CD4-positive, alpha-beta T cell (primary cell): ENCODE measurements around the gene ELAVL1. TPM values are rescaled to one million over a fixed set of nuclear protein-coding genes. Genes with fewer than 3 reads are reported as not detected.

Experiments
- ATAC-seq: fragments of 200-7000 bp; cut with Tn5 transposase; one replicate; pipeline ENCODE4 v1.10.0; 2022; ENCODE audit warnings: mild to moderate bottlenecking; ENCODE audit not compliant: poor library complexity
- CTCF ChIA-PET: fragments of 350-600 bp; sonication (Branson Sonifier 250); formaldehyde crosslinking; loops from one replicate; lab custom pipeline; 2021; ENCODE audit warnings: antibody characterized with exemption, inconsistent platforms; lab: Charles Lee
- POLR2A ChIA-PET: fragments of 350-600 bp; sonication (Branson Sonifier 250); formaldehyde crosslinking; loops from one replicate; lab custom pipeline; 2021; ENCODE audit warnings: antibody characterized with exemption, inconsistent platforms; lab: Charles Lee
- DNase-seq, 14 experiments: peaks; one replicate each; pipeline ENCODE4 v3.0.0-alpha.2; 2013 to 2020; ENCODE audit warnings: mixed read lengths in 2 of 14
- H3K27ac ChIP-seq, 2 donors: one replicate each; pipeline versions ENCODE4 v1.5.1 to v1.7.0; 2013; ENCODE audit warnings: low read length in 2 of 2, low read depth in 1 of 2, mild to moderate bottlenecking in 1 of 2
- H3K27me3 ChIP-seq, 2 experiments: 1 replicate in 1 of 2; 2 replicates in 1 of 2; pipeline versions ENCODE4 v1.6.1 to v1.7.0; 2013; ENCODE audit warnings: low read length in 2 of 2, control low read depth in 1 of 2, mild to moderate bottlenecking in 1 of 2, moderate library complexity in 1 of 2; ENCODE audit not compliant: insufficient read depth in 2 of 2, control insufficient read depth in 1 of 2
- H3K36me3 ChIP-seq: one replicate; pipeline ENCODE4 v1.6.1; 2013; ENCODE audit warnings: low read length, control low read depth; ENCODE audit not compliant: insufficient read depth
- H3K4me1 ChIP-seq: one replicate; pipeline ENCODE4 v1.6.1; 2013; ENCODE audit warnings: low read length, control low read depth; ENCODE audit not compliant: insufficient read depth
- H3K4me3 ChIP-seq: one replicate; pipeline ENCODE4 v1.5.1; 2013; ENCODE audit warnings: mild to moderate bottlenecking, low read length, moderate library complexity
- H3K9me3 ChIP-seq, 2 experiments: 1 replicate in 1 of 2; 2 replicates in 1 of 2; pipeline versions ENCODE4 v1.6.1 to v1.7.0; 2013; ENCODE audit warnings: low read length in 2 of 2, mild to moderate bottlenecking in 2 of 2, control low read depth in 1 of 2, moderate library complexity in 1 of 2; ENCODE audit not compliant: control insufficient read depth in 1 of 2, insufficient read depth in 1 of 2
- H3K27ac Mint-ChIP-seq: one replicate; pipeline ENCODE4 v1.8.0; 2020; ENCODE audit warnings: mixed read lengths
- H3K27me3 Mint-ChIP-seq: one replicate; pipeline ENCODE4 v1.8.0; 2021; ENCODE audit warnings: mixed read lengths
- H3K36me3 Mint-ChIP-seq: one replicate; pipeline ENCODE4 v1.8.0; 2021; ENCODE audit warnings: low read depth, mixed read lengths
- H3K4me1 Mint-ChIP-seq: one replicate; pipeline ENCODE4 v1.8.0; 2021; ENCODE audit warnings: low read depth, mixed read lengths
- H3K4me3 Mint-ChIP-seq: one replicate; pipeline ENCODE4 v1.8.0; 2020; ENCODE audit warnings: mild to moderate bottlenecking, mixed read lengths
- H3K9me3 Mint-ChIP-seq: one replicate; pipeline ENCODE4 v1.8.0; 2020; ENCODE audit warnings: mixed read lengths
- intact Hi-C, 2 experiments: fragments of 100-400 bp; cut with DNase I in 1 of 2; cut with micrococcal nuclease in 1 of 2; formaldehyde crosslinking; loops; one replicate each; pipeline versions ENCODE4 v1.15.1 to v1.9.0; 2023 to 2025; cut with DNase I, micrococcal nuclease
- total RNA-seq, 174 experiments: library from RNA in 2 of 174; stranded (reverse) in 2 of 174; gene quantifications; one replicate each; pipeline ENCODE4 v1.2.3 and lab custom pipeline; 2021 to 2026
- TF ChIP-seq, protein P1 (sequence below): fragments of 200-600 bp; IDR thresholded peaks from one replicate; pipeline ENCODE4 v1.8.0; 2022; ENCODE audit warnings: antibody characterized with exemption, mild to moderate bottlenecking

Gene ELAVL1
- total RNA-seq, 2 experiments from 2014 or later: 17.1 to 20.8 TPM

DNA sequence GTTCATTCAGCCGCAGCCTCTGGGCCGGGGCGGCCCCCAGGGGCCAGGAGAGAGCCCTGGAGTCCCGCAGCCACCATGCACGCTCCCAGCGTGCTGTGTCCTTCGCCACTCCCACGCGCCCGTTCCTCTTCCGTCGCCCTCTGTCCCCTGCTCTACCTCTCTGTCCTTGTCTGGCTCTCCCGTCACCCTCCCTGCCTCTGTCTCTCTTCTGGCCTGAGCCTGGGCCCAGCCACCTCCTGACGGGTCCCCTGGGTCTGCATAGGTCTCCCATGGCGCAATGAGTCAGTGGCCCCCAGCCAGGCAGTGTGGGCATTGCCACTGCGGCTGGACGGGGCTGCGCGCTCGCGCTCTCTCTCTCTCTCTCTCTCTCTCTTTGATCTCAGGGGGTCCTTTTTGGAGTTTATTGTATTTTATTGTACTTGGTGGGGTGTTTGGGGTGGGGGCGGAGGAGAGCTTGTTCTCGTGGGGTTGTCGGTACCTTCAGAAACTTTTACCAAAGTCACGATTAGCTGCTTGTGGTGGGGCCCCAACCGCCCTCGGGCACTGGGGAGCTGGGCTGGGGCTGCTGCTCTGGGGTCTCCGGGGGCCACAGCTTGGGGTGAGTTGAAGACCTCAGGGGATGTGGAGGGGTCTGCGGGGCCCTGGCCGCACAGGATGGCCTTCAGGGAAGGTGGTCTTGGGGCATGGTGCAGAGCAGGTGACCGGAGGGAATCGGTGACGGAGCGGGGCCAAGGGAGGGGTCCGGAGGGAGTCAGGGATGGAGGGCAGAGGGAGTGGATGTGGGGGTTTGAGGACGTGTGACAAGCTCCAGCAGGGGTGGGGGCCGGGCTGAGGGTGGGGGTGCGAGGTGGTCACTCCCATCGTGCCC lies 92.5 kb downstream of the ELAVL1 start:
- Mint-ChIP-seq H3K36me3 (peaks cover 34% of the 10 kb centered on the region), H3K27ac (no peak overlapping the region), H3K9me3 (no peaks in the 10 kb centered on the region), H3K4me3 (peak overlapping the region; percentile 7), H3K4me1 (peaks cover 14% of the 10 kb centered on the region), H3K27me3 (peaks cover 23% of the 10 kb centered on the region)
- ATAC-seq (no peak), DNase-seq (peak in 1 of 14 experiments; percentile 33)
- TF ChIP-seq, protein P1, sequence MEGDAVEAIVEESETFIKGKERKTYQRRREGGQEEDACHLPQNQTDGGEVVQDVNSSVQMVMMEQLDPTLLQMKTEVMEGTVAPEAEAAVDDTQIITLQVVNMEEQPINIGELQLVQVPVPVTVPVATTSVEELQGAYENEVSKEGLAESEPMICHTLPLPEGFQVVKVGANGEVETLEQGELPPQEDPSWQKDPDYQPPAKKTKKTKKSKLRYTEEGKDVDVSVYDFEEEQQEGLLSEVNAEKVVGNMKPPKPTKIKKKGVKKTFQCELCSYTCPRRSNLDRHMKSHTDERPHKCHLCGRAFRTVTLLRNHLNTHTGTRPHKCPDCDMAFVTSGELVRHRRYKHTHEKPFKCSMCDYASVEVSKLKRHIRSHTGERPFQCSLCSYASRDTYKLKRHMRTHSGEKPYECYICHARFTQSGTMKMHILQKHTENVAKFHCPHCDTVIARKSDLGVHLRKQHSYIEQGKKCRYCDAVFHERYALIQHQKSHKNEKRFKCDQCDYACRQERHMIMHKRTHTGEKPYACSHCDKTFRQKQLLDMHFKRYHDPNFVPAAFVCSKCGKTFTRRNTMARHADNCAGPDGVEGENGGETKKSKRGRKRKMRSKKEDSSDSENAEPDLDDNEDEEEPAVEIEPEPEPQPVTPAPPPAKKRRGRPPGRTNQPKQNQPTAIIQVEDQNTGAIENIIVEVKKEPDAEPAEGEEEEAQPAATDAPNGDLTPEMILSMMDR: no peak
- ChIA-PET CTCF (interaction anchor here (0.6 kb wide), 1 partner anchor 668 kb away, joined by 3 read pairs; no protein-coding TSS in a partner anchor), POLR2A (interaction anchor here (1.0 kb wide), 1 partner anchor 9 kb away, joined by 3 read pairs; the partner anchor contains the start of gene MAP2K7)
- H3K27ac ChIP-seq: no peak overlapping the region
- peaks cover 42% of the 10 kb centered on the region for H3K36me3 ChIP-seq
- peaks cover 35% of the 10 kb centered on the region for H3K4me1 ChIP-seq
- H3K4me3 ChIP-seq: no peak overlapping the region
- peaks cover 0 to 5% of the 10 kb centered on the region in 2 experiments for H3K9me3 ChIP-seq
- intact Hi-C loops: no loop called here
- peaks cover 18 to 26% of the 10 kb centered on the region in 2 experiments for H3K27me3 ChIP-seq

DNA sequence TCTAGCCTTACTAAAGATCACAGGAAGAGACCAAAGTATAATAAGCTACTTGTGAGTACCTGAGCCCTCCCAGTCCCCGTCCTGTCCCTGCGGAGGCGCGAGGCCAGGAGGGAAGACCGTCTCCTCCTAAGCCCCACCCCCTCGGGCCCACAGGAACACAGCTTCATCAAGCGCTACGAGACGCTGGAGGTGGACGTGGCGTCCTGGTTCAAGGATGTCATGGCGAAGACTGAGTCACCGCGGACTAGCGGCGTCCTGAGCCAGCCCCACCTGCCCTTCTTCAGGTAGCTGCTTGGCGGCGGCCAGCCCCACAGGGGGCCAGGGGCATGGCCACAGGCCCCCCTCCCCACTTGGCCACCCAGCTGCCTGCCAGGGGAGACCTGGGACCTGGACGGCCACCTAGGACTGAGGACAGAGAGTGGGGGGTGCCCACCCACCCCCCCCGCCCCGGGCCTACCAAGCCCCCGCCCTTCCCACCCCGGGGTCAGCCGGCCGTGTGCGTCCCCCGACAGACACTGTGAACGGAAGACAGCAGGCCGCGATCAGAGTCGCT lies 93.2 kb downstream of the ELAVL1 start:
- H3K4me1 Mint-ChIP-seq: peaks cover 12% of the 10 kb centered on the region
- H3K27ac ChIP-seq: no peak overlapping the region
- H3K4me1 ChIP-seq: peaks cover 35% of the 10 kb centered on the region
- H3K36me3 Mint-ChIP-seq: peaks cover 34% of the 10 kb centered on the region
- CTCF ChIA-PET: no interaction called here
- intact Hi-C loops: no loop called here
- peaks cover 20% of the 10 kb centered on the region for H3K27me3 Mint-ChIP-seq
- POLR2A ChIA-PET: interaction anchor here (1.2 kb wide), 1 partner anchor 9 kb away, joined by 4 read pairs; the partner anchor contains the start of gene MAP2K7
- no peak for ATAC-seq
- peak in 1 of 14 experiments; percentile 44 for DNase-seq
- TF ChIP-seq, protein P1: no peak
- no peaks in the 10 kb centered on the region for H3K9me3 Mint-ChIP-seq
- H3K27me3 ChIP-seq: peaks cover 14 to 19% of the 10 kb centered on the region in 2 experiments
- H3K36me3 ChIP-seq: peaks cover 49% of the 10 kb centered on the region
- H3K4me3 Mint-ChIP-seq: no peak overlapping the region
- peaks cover 0 to 5% of the 10 kb centered on the region in 2 experiments for H3K9me3 ChIP-seq
- H3K27ac Mint-ChIP-seq: no peak overlapping the region
- H3K4me3 ChIP-seq: no peak overlapping the region

DNA sequence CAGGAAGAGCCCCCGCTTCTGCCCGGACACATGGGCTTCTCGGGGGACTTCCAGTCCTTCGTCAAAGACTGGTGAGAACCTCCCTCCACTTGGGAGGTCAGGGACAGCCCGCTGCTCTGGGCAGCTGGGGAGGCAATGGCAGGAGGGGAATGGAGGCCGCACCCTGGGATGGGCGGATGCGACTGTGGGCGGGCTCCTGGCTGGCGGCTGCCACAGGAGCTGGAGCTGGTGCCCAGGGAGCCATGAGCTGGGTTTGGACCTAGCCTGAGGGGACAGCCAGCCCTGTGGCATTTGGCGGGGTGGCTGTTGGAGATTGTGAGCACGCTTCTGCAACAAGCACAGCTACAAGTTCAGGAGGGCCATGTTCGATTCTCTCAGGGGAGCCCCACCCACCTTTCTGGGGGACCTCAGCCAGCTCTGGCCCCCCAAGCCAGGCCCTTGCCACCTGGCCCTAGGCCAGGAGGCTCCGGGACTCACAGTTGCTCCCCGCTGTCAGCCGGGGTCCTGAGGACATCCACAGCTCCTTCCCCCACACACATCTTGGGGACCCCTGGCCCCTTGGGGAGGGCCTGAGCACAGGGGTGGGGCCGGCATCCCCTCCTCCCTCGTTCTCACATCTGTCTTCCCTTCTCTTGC lies 93.8 kb downstream of the ELAVL1 start:
- no peak overlapping the region for H3K4me3 Mint-ChIP-seq
- no peak for ATAC-seq
- no peak overlapping the region for H3K27ac ChIP-seq
- H3K27me3 ChIP-seq: peaks cover 10 to 14% of the 10 kb centered on the region in 2 experiments
- no peak overlapping the region for H3K4me3 ChIP-seq
- peak in 1 of 14 experiments; percentile 31 for DNase-seq
- H3K4me1 ChIP-seq: peaks cover 34% of the 10 kb centered on the region
- no peaks in the 10 kb centered on the region for H3K9me3 Mint-ChIP-seq
- no peak overlapping the region for H3K27ac Mint-ChIP-seq
- peaks cover 52% of the 10 kb centered on the region for H3K36me3 ChIP-seq
- H3K9me3 ChIP-seq: peaks cover 0 to 5% of the 10 kb centered on the region in 2 experiments
- CTCF ChIA-PET: no interaction called here
- POLR2A ChIA-PET: interaction anchor here (1.2 kb wide), 1 partner anchor 8 kb away, joined by 4 read pairs; the partner anchor contains the start of gene MAP2K7
- intact Hi-C loops: no loop called here
- H3K4me1 Mint-ChIP-seq: peaks cover 8% of the 10 kb centered on the region
- TF ChIP-seq, protein P1: no peak
- H3K36me3 Mint-ChIP-seq: peaks cover 34% of the 10 kb centered on the region
- peaks cover 14% of the 10 kb centered on the region for H3K27me3 Mint-ChIP-seq
